Measurements from ENCODE around the gene NAP1L4. TPM values are rescaled to one million over a fixed set of nuclear protein-coding genes. Genes with fewer than 3 reads are reported as not detected.
A peak's percentile ranks its signal among the peaks of the same experiment; 100 is the strongest.

NAP1L4 gene
- total and polyA plus RNA-seq, 2 of the 8 experiments (the other 6 are each of a cell fraction or from before 2014, with no cell fraction given), result 75.8 to 194 TPM

- FAIRE-seq (no peak), DNase-seq (ENCODE audit: low read depth in 1 of 2, low spot score in 2 of 2) (no peak)
- Histone ChIP-seq H3K36me3 (ENCODE audit: control insufficient read depth in 2 of 4, insufficient read depth in 4 of 4, low read length in 3 of 4) (peaks cover 0 to 7% (median 0%) of the 10 kb centered on the region in 4 experiments; a peak in 3 of 8 replicates), H3K27ac (ENCODE audit: low read depth, low read length) (no peak overlapping the region), H3K9me3 (ENCODE audit: insufficient read depth in 2 of 2, low read depth in 1 of 2, low read length in 1 of 2) (no peaks in the 10 kb centered on the region), H3K27me3 (replicated peaks in 1 of 4; ENCODE audit: control insufficient read depth in 3 of 4, extremely low read depth in 1 of 4, insufficient read depth in 3 of 4, low read length in 3 of 4) (no peaks in the 10 kb centered on the region), H3K56ac (replicated peaks; ENCODE audit: insufficient read length, low read depth, low read length) (no peak overlapping the region), H4K91ac (replicated peaks; ENCODE audit: insufficient read length, low read length) (no peak overlapping the region), H3K18ac (ENCODE audit: extremely low read depth, low read length) (no peak overlapping the region), H4K5ac (ENCODE audit: insufficient read length, low read depth, low read length) (no peak overlapping the region), H2BK12ac (ENCODE audit: low read depth, low read length) (no peak overlapping the region), H3K14ac (ENCODE audit: insufficient read length) (no peak overlapping the region), H3K4me2 (ENCODE audit: insufficient read depth in 1 of 2, low read depth in 2 of 2, low read length in 2 of 2) (peak overlapping the region; percentile 77 to 88; a peak in 3 of 4 replicates), H3K23ac (ENCODE audit: insufficient read length) (no peak overlapping the region), H2AFZ (ENCODE audit: low read length) (no peak overlapping the region), H3K4me1 (replicated peaks in 1 of 4; ENCODE audit: control insufficient read depth in 3 of 4, insufficient read depth in 4 of 4, low read length in 3 of 4) (peaks cover 6 to 18% (median 8%) of the 10 kb centered on the region in 4 experiments; a peak in 6 of 7 replicates), H2BK120ac (replicated peaks; ENCODE audit: low read depth, low read length) (no peak overlapping the region), H3K79me1 (ENCODE audit: low read depth, low read length) (peaks cover 11% of the 10 kb centered on the region), H4K20me1 (replicated peaks in 1 of 2; ENCODE audit: control insufficient read depth in 1 of 2, insufficient read depth in 2 of 2, low read length in 2 of 2) (peaks cover 18 to 22% of the 10 kb centered on the region in 2 experiments), H3K4ac (replicated peaks; ENCODE audit: insufficient read length, low read depth, low read length) (no peak overlapping the region), H3K23me2 (ENCODE audit: low read depth, low read length) (peaks cover 11% of the 10 kb centered on the region), H4K8ac (ENCODE audit: extremely low read depth, insufficient read depth, low read length) (peak overlapping the region; percentile 28; the same call in 1 of the 2 replicates), H3K4me3 (ENCODE audit: extremely low read depth in 1 of 4, insufficient read depth in 2 of 4, low read depth in 3 of 4, low read length in 4 of 4) (peak overlapping the region in 1 of 4 experiments; percentile 76; a peak in 2 of 8 replicates), H2BK15ac (ENCODE audit: low read length) (no peak overlapping the region), H3K9ac (replicated peaks in 1 of 4; ENCODE audit: extremely low read depth in 1 of 4, low read depth in 3 of 4, low read length in 3 of 4) (no peak overlapping the region), H3K79me2 (ENCODE audit: control insufficient read depth in 1 of 2, insufficient read depth in 2 of 2, low read length in 2 of 2) (peaks cover 71 to 85% of the 10 kb centered on the region in 2 experiments), H2AK5ac (ENCODE audit: low read depth, low read length) (no peak overlapping the region), H2BK20ac (ENCODE audit: low read length) (no peak overlapping the region), H2BK5ac (ENCODE audit: low read depth, low read length) (no peak overlapping the region)
- CTCF ChIA-PET (ENCODE audit: partially characterized antibody), result interaction anchor here (1.2 to 2.7 kb wide), 2 partner anchors 13 to 32 kb away, joined by 5 to 18 read pairs; no protein-coding TSS in a partner anchor
- POLR2A ChIA-PET (ENCODE audit: partially characterized antibody), result interaction anchor here (0.8 to 2.4 kb wide), 2 partner anchors 9 to 27 kb away, joined by 4 to 12 read pairs; no protein-coding TSS in a partner anchor
- WGBS, 2 experiments (ENCODE audit: extremely low coverage in 1 of 2, insufficient coverage in 1 of 2, insufficient read length in 1 of 2, insufficient replicate concordance in 2 of 2, low coverage in 1 of 2, low lambda C conversion rate in 2 of 2, missing lambda C conversion rate in 1 of 2), result 86% methylated on average over 11 of the region's 11 CpGs; no CpG with 5 or more reads in 1 of the 2 experiments
- TF ChIP-seq ZNF274 (IDR thresholded peaks at IDR 0.05; ENCODE audit: borderline replicate concordance, extremely low read depth, low read length), result no peak
- no peak for TF ChIP-seq E2F6 (IDR thresholded peaks at IDR 0.05)
- TF ChIP-seq BACH1 (IDR thresholded peaks at IDR 0.05; ENCODE audit: low read length), result no peak
- TF ChIP-seq NRF1 (IDR thresholded peaks at IDR 0.05; ENCODE audit: low read depth, low read length), result no peak
- TF ChIP-seq SAP30 (IDR thresholded peaks at IDR 0.05; ENCODE audit: insufficient read depth, insufficient replicate concordance, low read length), result no peak
- TF ChIP-seq SP1 (IDR thresholded peaks at IDR 0.05; ENCODE audit: low read depth, low read length), result no peak
- no peak for TF ChIP-seq GABPA (IDR thresholded peaks at IDR 0.05; ENCODE audit: borderline replicate concordance, insufficient read depth, low read length)
- TF ChIP-seq YY1 (IDR thresholded peaks at IDR 0.05; ENCODE audit: low read depth, low read length), result no peak
- TF ChIP-seq NANOG (IDR thresholded peaks at IDR 0.05; ENCODE audit: insufficient read depth, low read depth, low read length, poor library complexity, severe bottlenecking), result no peak
- no peak for TF ChIP-seq CBX5 (IDR thresholded peaks at IDR 0.05; ENCODE audit: low read depth, low read length)
Observed at GRCh38 chr11:2987881-2988861, 4.0 kb downstream of the NAP1L4 start.

All from H1 (cell line).